ENCODE data around the gene CES3. TPM values are rescaled to one million over a fixed set of nuclear protein-coding genes. Genes with fewer than 3 reads are reported as not detected.
A peak's percentile ranks its signal among the peaks of the same experiment; 100 is the strongest.

The CES3 gene
- polyA plus RNA-seq, 1 experiment, result 0.12 TPM

GRCh38 chr16:66925322-66925840, 35.7 kb upstream of the CES3 start, which contains the start of gene RRAD:
RRAD (minus strand) TSS chr16:66925535; CDS start chr16:66925179, 356 bp downstream.
- ChIA-PET CTCF (interaction anchor here (0.7 to 4.2 kb wide), 6 partner anchors 14 to 57 kb away, joined by 3 to 77 read pairs (median 4); no protein-coding TSS in a partner anchor), POLR2A (no interaction called here)
- H3K27me3 ChIP-seq (ENCODE audit: control insufficient read depth, insufficient read depth, low read length), result peaks cover 19% of the 10 kb centered on the region
- H3K9me3 ChIP-seq (ENCODE audit: control insufficient read depth, insufficient read depth, low read length), result peaks cover 2% of the 10 kb centered on the region; the same call in 1 of the 2 replicates
- H3K27ac ChIP-seq (ENCODE audit: low read depth, low read length), result no peak within 1 kb of the TSS
- peak within 1 kb of the TSS; percentile 55 for H3K4me3 ChIP-seq (ENCODE audit: low read depth, low read length)
- no peak for DNase-seq (ENCODE audit: low read depth, low spot score)
- TF ChIP-seq CTCF (IDR thresholded peaks at IDR 0.05; ENCODE audit: low read depth, low read length), result no peak

- DNase-seq (ENCODE audit: low read depth, low spot score), result no peak
- peaks cover 2% of the 10 kb centered on the region; the same call in 1 of the 2 replicates for H3K9me3 ChIP-seq (ENCODE audit: control insufficient read depth, insufficient read depth, low read length)
- CTCF ChIA-PET, result interaction anchor here (0.6 to 4.2 kb wide), 9 partner anchors 8 to 228 kb away, joined by 3 to 77 read pairs (median 3); partner anchors contain the start of genes CDH16 and NAE1
- no peak for TF ChIP-seq CTCF (IDR thresholded peaks at IDR 0.05; ENCODE audit: low read depth, low read length)
- POLR2A ChIA-PET, result interaction anchor here (0.6 to 1.5 kb wide), 2 partner anchors 19 to 31 kb away, joined by 3 read pairs; no protein-coding TSS in a partner anchor
- H3K27me3 ChIP-seq (ENCODE audit: control insufficient read depth, insufficient read depth, low read length), result peaks cover 14% of the 10 kb centered on the region
- H3K4me3 ChIP-seq (ENCODE audit: low read depth, low read length), result no peak overlapping the region
- peak overlapping the region; percentile 21 for H3K27ac ChIP-seq (ENCODE audit: low read depth, low read length)
Observed at GRCh38 chr16:66926171-66926947, 34.7 kb upstream of the CES3 start.

GRCh38 chr16:66926961-66927436, 34.1 kb upstream of the CES3 start:
- Histone ChIP-seq H3K27me3 (ENCODE audit: control insufficient read depth, insufficient read depth, low read length) (peaks cover 10% of the 10 kb centered on the region), H3K4me3 (ENCODE audit: low read depth, low read length) (no peak overlapping the region), H3K27ac (ENCODE audit: low read depth, low read length) (peak overlapping the region; percentile 21), H3K9me3 (ENCODE audit: control insufficient read depth, insufficient read depth, low read length) (peaks cover 2% of the 10 kb centered on the region; the same call in 1 of the 2 replicates)
- TF ChIP-seq CTCF (IDR thresholded peaks at IDR 0.05; ENCODE audit: low read depth, low read length), result no peak
- CTCF ChIA-PET, result interaction anchor here (0.6 to 4.2 kb wide), 5 partner anchors 8 to 227 kb away, joined by 3 to 77 read pairs (median 4); partner anchors contain the start of gene CDH16
- no peak for DNase-seq (ENCODE audit: low read depth, low spot score)
- POLR2A ChIA-PET, result interaction anchor here (0.6 to 1.5 kb wide), 2 partner anchors 19 to 32 kb away, joined by 3 read pairs; no protein-coding TSS in a partner anchor

- no peak for DNase-seq (ENCODE audit: low read depth, low spot score)
- peaks cover 2% of the 10 kb centered on the region; the same call in 1 of the 2 replicates for H3K9me3 ChIP-seq (ENCODE audit: control insufficient read depth, insufficient read depth, low read length)
- TF ChIP-seq CTCF (IDR thresholded peaks at IDR 0.05; ENCODE audit: low read depth, low read length), result no peak
- H3K4me3 ChIP-seq (ENCODE audit: low read depth, low read length), result no peak overlapping the region
- peaks cover 10% of the 10 kb centered on the region for H3K27me3 ChIP-seq (ENCODE audit: control insufficient read depth, insufficient read depth, low read length)
- CTCF ChIA-PET, result interaction anchor here (1.0 to 4.2 kb wide), 8 partner anchors 9 to 55 kb away, joined by 3 to 77 read pairs (median 8); partner anchors contain the start of gene CDH16
- no peak overlapping the region for H3K27ac ChIP-seq (ENCODE audit: low read depth, low read length)
- POLR2A ChIA-PET, result interaction anchor here (0.5 kb wide), 1 partner anchor 23 kb away, joined by 3 read pairs; no protein-coding TSS in a partner anchor
Observed at GRCh38 chr16:66927918-66928649, 33.0 kb upstream of the CES3 start.
